Erythroblast (primary cell): ENCODE measurements around the gene CDK5RAP2.

ENCODE experiments used
- GATA1 ChIP-seq: IDR thresholded peaks from 2 replicates; pipeline ENCODE4 v1.6.1; 2011; ENCODE audit warnings: low read depth, mild to moderate bottlenecking, control low read depth, low read length, moderate library complexity
- POLR2A ChIP-seq: IDR thresholded peaks from 2 replicates; pipeline ENCODE4 v1.6.1; 2011; ENCODE audit warnings: mild to moderate bottlenecking, low read length

DNA sequence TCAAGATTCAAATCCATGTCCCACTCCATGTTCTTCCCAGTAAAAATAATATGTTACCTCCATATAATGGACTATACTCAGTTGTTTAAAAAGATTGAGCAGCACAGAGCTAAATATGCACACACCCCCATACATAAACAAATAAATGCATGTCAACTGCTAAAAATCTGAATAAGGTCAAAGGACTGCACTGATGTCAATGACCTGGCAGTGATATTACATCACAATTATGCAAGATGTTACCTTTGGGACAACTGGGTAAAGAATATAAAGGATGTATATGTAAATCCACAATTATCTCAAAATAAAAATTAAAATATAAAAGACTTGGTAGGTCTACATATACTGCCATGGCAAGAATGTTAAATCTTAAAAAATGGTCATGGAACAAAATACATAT, 57.9 kb downstream of the CDK5RAP2 start:
- TF ChIP-seq POLR2A (no peak), GATA1 (no peak)
